K562 (cell line): ENCODE data around the gene EPPIN.

ENCODE experiments used
- GABPB1 ChIP-seq: sonication (generic); formaldehyde crosslinking; IDR thresholded peaks from 2 replicates; pipeline ENCODE4 v1.8.0; 2022; ENCODE audit warnings: mild to moderate bottlenecking, missing genetic modification reagents
- POLR2A ChIP-seq: fragments of 450-650 bp; conservative IDR thresholded peaks from 2 replicates; pipeline ENCODE4 v1.6.1; 2016
- SMARCB1 ChIP-seq: IDR thresholded peaks from 2 replicates; pipeline ENCODE4 v1.6.1; 2011; ENCODE audit warnings: improper control_type of control experiment, low read depth; ENCODE audit not compliant: insufficient read length
- TARDBP ChIP-seq: fragments of 450-650 bp; IDR thresholded peaks from 2 replicates; pipeline ENCODE4 v1.6.1; 2016
- ZNF133 ChIP-seq: fragments of 250-450 bp; sonication (Bioruptor Pico); IDR thresholded peaks from 2 replicates; pipeline ENCODE4 v1.4.0; 2020; ENCODE audit warnings: mild to moderate bottlenecking

- TF ChIP-seq ZNF133 (no peak), GABPB1 (CRISPR knock-in tag) (no peak), TARDBP (no peak), SMARCB1 (no peak), POLR2A (no peak)
Observed at GRCh38 chr20:45501600-45501999, 45.6 kb downstream of the EPPIN start.
